Measurements from ENCODE around the gene VSIG10L2. TPM values are rescaled to one million over a fixed set of nuclear protein-coding genes. Genes with fewer than 3 reads are reported as not detected.

VSIG10L2 gene
- total RNA-seq, 1 donor from 2014 or later = not detected

DNA sequence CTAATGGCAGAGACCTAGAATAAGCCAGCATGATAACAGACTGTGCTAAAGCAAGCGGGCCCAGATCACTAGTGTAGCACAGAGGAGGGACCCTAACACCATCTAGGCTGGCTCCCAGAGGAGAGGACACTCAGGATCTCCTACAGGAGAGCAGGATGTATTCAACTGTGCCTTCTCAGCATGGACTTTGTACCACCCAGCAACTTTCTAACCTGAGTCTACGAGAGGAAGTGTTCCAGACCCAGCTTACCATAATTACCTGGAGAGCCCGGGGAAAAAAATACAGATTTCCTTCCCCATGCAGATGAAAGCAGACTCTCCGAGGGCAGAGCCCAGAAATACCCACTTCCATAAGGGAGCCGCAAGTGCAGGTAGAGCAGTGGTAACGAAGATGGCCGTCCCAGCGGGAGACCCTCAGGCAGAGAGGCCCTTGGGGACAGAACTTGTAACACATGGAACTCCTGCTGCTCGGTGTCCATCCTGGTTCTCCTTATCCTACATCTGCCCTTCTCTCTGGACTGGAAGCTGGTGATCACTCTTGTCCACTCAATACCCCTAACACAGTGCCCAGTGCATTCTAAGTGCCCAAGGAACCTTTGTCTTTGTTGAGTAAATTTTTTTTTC lies 21.3 kb upstream of the VSIG10L2 start:
- H3K27ac Mint-ChIP-seq = no peak overlapping the region
- peaks cover 31% of the 10 kb centered on the region for H3K4me1 Mint-ChIP-seq (ENCODE audit: unreplicated experiment)

DNA sequence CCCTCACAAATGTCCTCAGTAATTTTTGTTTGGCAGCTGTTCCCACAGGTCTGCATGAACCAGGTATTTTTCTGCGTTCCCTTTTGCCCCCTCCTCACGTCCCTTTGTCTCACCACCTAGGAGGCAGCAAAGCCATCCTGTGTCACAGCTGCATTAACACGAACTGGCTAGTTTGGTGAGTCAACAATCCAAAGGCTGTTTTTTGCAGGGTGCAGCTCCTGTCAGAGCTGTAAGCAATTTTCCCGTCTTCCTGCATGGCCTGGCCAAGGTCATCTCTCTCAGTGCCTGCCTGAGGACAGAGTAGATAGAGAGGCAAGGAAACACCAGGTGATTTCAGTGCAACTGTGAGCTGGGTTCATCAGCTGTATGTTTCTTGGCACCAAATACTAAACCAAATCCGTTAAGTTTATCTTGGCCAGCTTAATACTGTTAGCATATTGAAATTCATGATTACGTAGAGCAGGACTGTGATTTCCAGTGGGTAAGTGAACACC lies 20.6 kb upstream of the VSIG10L2 start:
- no peak overlapping the region for H3K27ac Mint-ChIP-seq
- no peak for DNase-seq (ENCODE audit: extremely low spot score, unreplicated experiment)
- no peak overlapping the region for H3K4me3 Mint-ChIP-seq
- no peaks in the 10 kb centered on the region for H3K9me3 Mint-ChIP-seq
- H3K4me1 Mint-ChIP-seq (ENCODE audit: unreplicated experiment) = peaks cover 27% of the 10 kb centered on the region
- H3K36me3 Mint-ChIP-seq = no peaks in the 10 kb centered on the region
- TF ChIP-seq, protein P1, sequence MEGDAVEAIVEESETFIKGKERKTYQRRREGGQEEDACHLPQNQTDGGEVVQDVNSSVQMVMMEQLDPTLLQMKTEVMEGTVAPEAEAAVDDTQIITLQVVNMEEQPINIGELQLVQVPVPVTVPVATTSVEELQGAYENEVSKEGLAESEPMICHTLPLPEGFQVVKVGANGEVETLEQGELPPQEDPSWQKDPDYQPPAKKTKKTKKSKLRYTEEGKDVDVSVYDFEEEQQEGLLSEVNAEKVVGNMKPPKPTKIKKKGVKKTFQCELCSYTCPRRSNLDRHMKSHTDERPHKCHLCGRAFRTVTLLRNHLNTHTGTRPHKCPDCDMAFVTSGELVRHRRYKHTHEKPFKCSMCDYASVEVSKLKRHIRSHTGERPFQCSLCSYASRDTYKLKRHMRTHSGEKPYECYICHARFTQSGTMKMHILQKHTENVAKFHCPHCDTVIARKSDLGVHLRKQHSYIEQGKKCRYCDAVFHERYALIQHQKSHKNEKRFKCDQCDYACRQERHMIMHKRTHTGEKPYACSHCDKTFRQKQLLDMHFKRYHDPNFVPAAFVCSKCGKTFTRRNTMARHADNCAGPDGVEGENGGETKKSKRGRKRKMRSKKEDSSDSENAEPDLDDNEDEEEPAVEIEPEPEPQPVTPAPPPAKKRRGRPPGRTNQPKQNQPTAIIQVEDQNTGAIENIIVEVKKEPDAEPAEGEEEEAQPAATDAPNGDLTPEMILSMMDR (conservative IDR thresholded peaks at IDR 0.05) = no peak
- H3K27me3 Mint-ChIP-seq = peaks cover 8% of the 10 kb centered on the region

More for the DNA sequence above, 21.3 kb upstream of the VSIG10L2 start:
- no peaks in the 10 kb centered on the region for H3K36me3 Mint-ChIP-seq
- TF ChIP-seq, protein P1 (conservative IDR thresholded peaks at IDR 0.05) = no peak
- no peak overlapping the region for H3K4me3 Mint-ChIP-seq
- peaks cover 8% of the 10 kb centered on the region for H3K27me3 Mint-ChIP-seq
- no peaks in the 10 kb centered on the region for H3K9me3 Mint-ChIP-seq
- DNase-seq (ENCODE audit: extremely low spot score, unreplicated experiment) = no peak

DNA sequence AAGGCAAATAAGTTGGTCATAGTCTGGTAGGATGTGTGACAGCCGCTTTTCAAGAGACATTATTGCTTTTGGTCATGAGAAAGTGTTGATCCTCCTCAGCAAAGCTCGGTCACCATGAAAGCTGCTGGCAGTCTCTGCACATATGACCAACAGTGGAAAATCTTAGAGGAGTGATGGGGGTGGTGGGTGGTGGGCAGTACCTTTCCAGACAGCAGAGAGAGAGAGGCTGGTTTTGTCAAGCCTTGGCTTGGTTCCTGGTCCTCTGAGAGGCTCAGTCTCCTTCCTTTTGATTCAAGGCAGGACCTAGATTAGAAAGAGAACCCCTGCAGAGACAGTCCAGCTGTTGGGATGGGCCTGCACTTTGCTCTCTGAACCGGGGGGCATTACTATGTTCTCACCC lies 20.0 kb upstream of the VSIG10L2 start:
- Mint-ChIP-seq H3K27ac (no peak overlapping the region), H3K4me1 (ENCODE audit: unreplicated experiment) (peaks cover 27% of the 10 kb centered on the region), H3K36me3 (no peaks in the 10 kb centered on the region), H3K9me3 (no peaks in the 10 kb centered on the region), H3K27me3 (peaks cover 8% of the 10 kb centered on the region), H3K4me3 (no peak overlapping the region)
- no peak for DNase-seq (ENCODE audit: extremely low spot score, unreplicated experiment)
- TF ChIP-seq, protein P1 (conservative IDR thresholded peaks at IDR 0.05) = no peak

DNA sequence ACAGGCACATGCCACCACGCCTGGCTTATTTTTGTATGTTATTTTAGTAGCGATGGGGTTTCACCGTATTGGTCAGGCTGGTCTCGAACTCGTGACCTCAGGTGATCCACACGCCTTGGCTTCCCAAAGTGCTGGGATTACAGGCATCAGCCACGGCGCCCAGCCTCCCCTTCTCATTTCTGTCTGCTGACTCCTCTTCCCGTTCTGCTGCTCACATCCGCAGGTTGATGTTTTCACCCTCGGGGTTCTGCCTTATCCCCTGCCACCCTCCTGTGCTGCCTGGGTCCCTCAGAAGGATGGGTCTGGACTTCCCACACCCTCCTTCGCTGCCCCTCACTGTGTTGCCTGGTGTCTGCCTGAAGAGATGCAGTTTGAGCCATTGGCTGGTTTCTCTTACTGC lies 19.2 kb upstream of the VSIG10L2 start:
- peak; percentile 34 for DNase-seq (ENCODE audit: extremely low spot score, unreplicated experiment)
- peaks cover 33% of the 10 kb centered on the region for H3K4me1 Mint-ChIP-seq (ENCODE audit: unreplicated experiment)
- no peaks in the 10 kb centered on the region for H3K36me3 Mint-ChIP-seq
- H3K9me3 Mint-ChIP-seq = no peaks in the 10 kb centered on the region
- TF ChIP-seq, protein P1 (conservative IDR thresholded peaks at IDR 0.05) = no peak
- H3K4me3 Mint-ChIP-seq = no peak overlapping the region
- peaks cover 8% of the 10 kb centered on the region for H3K27me3 Mint-ChIP-seq
- no peak overlapping the region for H3K27ac Mint-ChIP-seq

DNA sequence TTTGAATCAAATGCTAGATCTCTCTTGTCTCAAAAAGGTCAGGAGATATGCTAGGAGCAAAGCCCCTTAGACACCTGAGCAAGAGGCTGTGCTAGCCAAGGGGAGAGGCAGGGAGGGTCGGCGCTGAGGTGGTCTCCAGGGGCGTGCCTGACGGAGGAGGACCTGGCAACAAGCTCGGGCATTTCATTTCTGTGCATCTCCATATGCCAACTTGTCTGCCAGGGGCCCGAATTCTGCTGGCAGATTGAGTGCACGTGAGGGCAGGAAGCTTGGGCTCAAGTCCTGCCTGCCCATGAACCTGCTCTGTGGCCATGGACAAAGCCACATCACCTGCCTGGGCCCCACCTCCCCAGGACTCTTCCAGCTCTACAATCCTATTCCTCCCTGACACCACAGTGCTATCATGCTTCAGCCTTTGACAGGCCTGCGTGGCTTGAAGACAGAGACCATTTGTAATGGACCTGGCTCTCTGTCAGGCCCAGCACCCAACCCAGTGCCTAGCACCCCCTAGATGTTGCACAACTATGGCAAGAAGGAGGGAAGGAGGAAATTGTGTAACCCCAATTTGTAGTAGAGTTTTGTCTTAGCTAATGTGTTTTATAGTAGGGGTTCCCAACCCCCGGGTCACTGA lies 16.3 kb upstream of the VSIG10L2 start:
- Mint-ChIP-seq H3K27ac (no peak overlapping the region), H3K27me3 (peaks cover 6% of the 10 kb centered on the region), H3K9me3 (no peaks in the 10 kb centered on the region), H3K4me3 (no peak overlapping the region), H3K36me3 (no peaks in the 10 kb centered on the region), H3K4me1 (ENCODE audit: unreplicated experiment) (peaks cover 38% of the 10 kb centered on the region)
- TF ChIP-seq, protein P1 (conservative IDR thresholded peaks at IDR 0.05) = no peak
- DNase-seq (ENCODE audit: extremely low spot score, unreplicated experiment) = no peak

Measured in type B pancreatic cell (in vitro differentiated cells).